SIG-M5 (cell line): Measurements from ENCODE around the gene SRGAP1.

Source experiments
- DNase-seq: peaks from one replicate; lab custom pipeline; 2025; lab: John Stamatoyannopoulos, UW

The SRGAP1 gene

GRCh38 chr12:64207453-64207852 is 363.0 kb downstream of the SRGAP1 start:
- no peak for DNase-seq
